Suprapubic skin (tissue), 4 donors: ENCODE measurements around the gene GPR84. TPM values are rescaled to one million over a fixed set of nuclear protein-coding genes. Genes with fewer than 3 reads are reported as not detected.

Experiments used
- DNase-seq, 2 donors: peaks; one replicate each; pipeline ENCODE4 v3.0.0-alpha.2; 2019; ENCODE audit warnings: low spot score in 2 of 2
- H3K27ac ChIP-seq: fragments of 200-600 bp; sonication (generic); one replicate; pipeline ENCODE4 v1.5.1; 2019
- H3K27me3 ChIP-seq: fragments of 200-600 bp; sonication (generic); one replicate; pipeline ENCODE4 v1.5.1; 2019
- H3K36me3 ChIP-seq: fragments of 200-600 bp; sonication (generic); one replicate; pipeline ENCODE4 v1.5.1; 2019
- H3K4me1 ChIP-seq: fragments of 200-600 bp; sonication (generic); one replicate; pipeline ENCODE4 v1.5.1; 2019
- H3K4me3 ChIP-seq: fragments of 200-600 bp; sonication (generic); one replicate; pipeline ENCODE4 v1.5.1; 2019; ENCODE audit warnings: mild to moderate bottlenecking
- H3K9me3 ChIP-seq: fragments of 200-600 bp; sonication (generic); one replicate; pipeline ENCODE4 v1.5.1; 2019
- CTCF ChIP-seq, 2 donors: fragments of 200-600 bp in 1 of 2; fragments of 450-650 bp in 1 of 2; sonication (generic) in 1 of 2; IDR thresholded peaks; one replicate each; pipeline ENCODE4 v1.5.1; 2016 to 2019; ENCODE audit warnings: antibody characterized with exemption in 2 of 2, mild to moderate bottlenecking in 1 of 2, moderate library complexity in 1 of 2
- EP300 ChIP-seq: sonication (generic); formaldehyde crosslinking; IDR thresholded peaks from one replicate; pipeline ENCODE4 v1.6.1; 2017; ENCODE audit warnings: antibody characterized with exemption
- POLR2A ChIP-seq, 2 donors: fragments of 450-650 bp; IDR thresholded peaks; one replicate each; pipeline ENCODE4 v1.6.1; 2017; ENCODE audit warnings: antibody characterized with exemption in 2 of 2, mild to moderate bottlenecking in 2 of 2, moderate library complexity in 2 of 2
- POLR2AphosphoS5 ChIP-seq, 3 donors: sonication (generic); formaldehyde crosslinking; IDR thresholded peaks; one replicate each; pipeline ENCODE4 v1.6.1; 2017; ENCODE audit warnings: antibody characterized with exemption in 3 of 3
- WGBS: methylation state at CpG from one replicate; pipeline ENCODE4 v1.1.5; 2018; 5-methylcytosine and 5-hydroxymethylcytosine counted together
- total RNA-seq, 4 donors: library from RNA; depleted of rRNA; stranded (reverse); fragments of >200 nt; gene quantifications; one replicate each; pipeline ENCODE4 v1.1.0, GENCODE V29; 2016

The GPR84 gene
- total RNA-seq, 4 donors from 2014 or later = 0.38 to 1.7 (median 0.73) TPM

DNA sequence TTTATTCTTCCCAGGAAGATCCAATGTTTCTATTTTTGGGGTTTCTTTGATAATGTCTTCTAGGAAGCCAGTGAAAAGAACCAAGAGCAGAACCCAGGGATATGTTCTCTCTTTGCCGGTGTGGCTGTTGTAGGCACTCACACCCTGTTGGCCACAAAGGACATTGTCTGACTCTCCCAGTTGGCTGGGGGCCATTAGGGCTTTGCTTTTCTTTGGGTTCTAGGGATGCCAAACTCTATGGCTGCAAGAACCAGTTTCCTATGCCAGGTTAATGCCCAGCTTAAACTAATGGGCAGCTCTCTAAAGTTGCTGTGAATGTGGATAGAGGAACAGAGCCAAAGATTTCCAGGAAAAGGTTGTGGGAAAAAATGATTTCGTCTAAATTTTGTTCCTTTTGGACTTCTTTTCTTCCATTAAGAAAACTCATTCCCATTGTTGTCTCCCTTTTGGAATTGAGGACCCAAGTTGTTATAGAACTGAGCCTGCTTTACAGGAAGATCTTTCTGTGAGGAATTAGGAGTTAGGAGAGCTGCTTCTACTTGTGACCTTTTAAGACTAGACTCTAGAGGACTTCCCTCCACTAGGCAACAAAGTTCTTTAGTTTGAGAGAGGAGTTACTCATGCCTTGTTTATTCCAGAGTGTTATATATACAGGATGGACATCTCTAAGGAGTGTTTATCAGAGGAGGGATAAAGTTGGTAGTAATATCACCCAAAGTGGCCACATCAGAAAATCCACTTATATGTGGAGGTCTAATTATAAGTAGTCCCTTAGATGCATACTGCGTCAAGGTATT lies 26.2 kb downstream of the GPR84 start:
- TF ChIP-seq EP300 (no peak), POLR2A (IDR thresholded peaks at IDR 0.05) (no peak), CTCF (IDR thresholded peaks at IDR 0.05) (no peak), POLR2AphosphoS5 (IDR thresholded peaks at IDR 0.05) (no peak)
- no peaks in the 10 kb centered on the region for H3K27me3 ChIP-seq
- no peaks in the 10 kb centered on the region for H3K9me3 ChIP-seq
- peaks cover 26% of the 10 kb centered on the region for H3K4me1 ChIP-seq
- DNase-seq = no peak
- peaks cover 27% of the 10 kb centered on the region for H3K36me3 ChIP-seq
- peak overlapping the region; percentile 1 for H3K27ac ChIP-seq
- WGBS = 45% methylated on average over 3 of the region's 3 CpGs
- no peak overlapping the region for H3K4me3 ChIP-seq

DNA sequence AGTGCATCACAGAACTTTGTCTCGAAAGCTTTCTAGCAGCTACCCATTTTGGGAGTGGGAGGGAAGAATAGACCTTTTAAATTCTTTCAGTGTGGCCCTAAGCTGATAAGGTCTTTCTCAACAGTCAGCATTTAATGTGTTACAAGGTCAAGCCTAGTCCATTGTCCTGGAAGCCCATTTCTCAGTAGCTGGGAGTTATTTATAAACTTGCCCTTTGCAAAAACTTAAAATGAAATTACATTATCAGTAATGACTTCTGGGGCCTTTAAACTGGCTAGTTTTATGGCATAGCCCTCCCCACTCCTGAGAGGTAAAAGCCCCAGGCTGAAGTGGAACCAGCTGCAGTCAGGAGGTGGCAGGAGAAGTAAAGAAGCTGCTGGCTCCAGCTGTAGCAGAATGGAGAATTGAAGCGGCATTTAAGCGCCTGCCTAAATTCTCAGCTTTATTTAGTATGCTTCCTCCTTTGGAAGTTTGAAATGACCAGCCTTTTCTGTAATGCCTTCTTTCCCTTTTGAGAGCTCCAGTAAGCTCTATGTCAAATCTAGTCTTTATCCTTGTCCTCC lies 26.9 kb downstream of the GPR84 start:
- peaks cover 26% of the 10 kb centered on the region for H3K4me1 ChIP-seq
- TF ChIP-seq CTCF (IDR thresholded peaks at IDR 0.05) (no peak), EP300 (no peak), POLR2AphosphoS5 (IDR thresholded peaks at IDR 0.05) (no peak), POLR2A (IDR thresholded peaks at IDR 0.05) (no peak)
- H3K9me3 ChIP-seq = no peaks in the 10 kb centered on the region
- H3K27ac ChIP-seq = peak overlapping the region; percentile 1
- H3K36me3 ChIP-seq = peaks cover 20% of the 10 kb centered on the region
- no peak overlapping the region for H3K4me3 ChIP-seq
- no peak for DNase-seq
- 58% methylated on average over 3 of the region's 3 CpGs for WGBS
- no peaks in the 10 kb centered on the region for H3K27me3 ChIP-seq

DNA sequence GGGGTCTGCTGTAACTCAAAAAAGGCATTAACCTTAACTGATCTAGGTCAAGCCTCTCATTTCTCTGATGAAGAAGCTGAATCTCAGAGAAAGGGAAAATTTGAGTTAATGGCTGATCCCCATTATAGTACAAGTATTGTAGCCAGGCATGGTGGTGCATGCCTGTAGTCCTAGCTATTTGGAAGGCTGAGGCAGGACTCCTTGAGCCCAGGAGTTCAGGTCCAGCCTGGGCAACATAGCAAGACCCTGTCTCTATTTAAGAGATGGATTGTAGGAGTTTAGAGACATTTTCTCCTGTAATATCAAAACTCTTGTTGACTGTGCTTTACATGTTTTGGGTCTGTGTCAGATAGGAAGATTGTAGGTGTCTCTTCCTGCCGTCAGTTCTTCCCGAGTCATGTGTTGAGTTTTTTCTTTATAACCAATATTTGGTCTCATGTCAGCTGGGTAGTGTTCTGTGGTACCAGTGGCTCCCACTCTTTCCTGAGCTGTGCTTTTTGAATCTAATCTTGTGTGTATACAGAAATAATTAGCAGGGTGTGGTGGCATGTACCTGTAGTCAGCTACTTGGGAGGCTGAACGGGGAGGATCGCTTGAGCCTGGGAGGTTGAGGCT lies 30.8 kb downstream of the GPR84 start:
- Histone ChIP-seq H3K4me1 (peaks cover 38% of the 10 kb centered on the region), H3K4me3 (no peak overlapping the region), H3K36me3 (peaks cover 7% of the 10 kb centered on the region), H3K27ac (no peak overlapping the region), H3K27me3 (no peaks in the 10 kb centered on the region), H3K9me3 (no peaks in the 10 kb centered on the region)
- WGBS = 95% methylated on average over 4 of the region's 4 CpGs
- no peak for DNase-seq
- TF ChIP-seq CTCF (IDR thresholded peaks at IDR 0.05) (no peak), POLR2AphosphoS5 (IDR thresholded peaks at IDR 0.05) (no peak), POLR2A (IDR thresholded peaks at IDR 0.05) (no peak), EP300 (no peak)

GRCh38 chr12:54331461-54331860 lies 32.8 kb downstream of the GPR84 start:
- Histone ChIP-seq H3K27me3 (no peaks in the 10 kb centered on the region), H3K9me3 (no peaks in the 10 kb centered on the region), H3K36me3 (peaks cover 7% of the 10 kb centered on the region), H3K4me1 (peaks cover 36% of the 10 kb centered on the region), H3K27ac (no peak overlapping the region), H3K4me3 (no peak overlapping the region)
- DNase-seq = no peak
- TF ChIP-seq EP300 (no peak), POLR2A (IDR thresholded peaks at IDR 0.05) (no peak), POLR2AphosphoS5 (IDR thresholded peaks at IDR 0.05) (no peak), CTCF (IDR thresholded peaks at IDR 0.05) (no peak)
- whole genome bisulfite sequencing = 76% methylated on average over 5 of the region's 5 CpGs

DNA sequence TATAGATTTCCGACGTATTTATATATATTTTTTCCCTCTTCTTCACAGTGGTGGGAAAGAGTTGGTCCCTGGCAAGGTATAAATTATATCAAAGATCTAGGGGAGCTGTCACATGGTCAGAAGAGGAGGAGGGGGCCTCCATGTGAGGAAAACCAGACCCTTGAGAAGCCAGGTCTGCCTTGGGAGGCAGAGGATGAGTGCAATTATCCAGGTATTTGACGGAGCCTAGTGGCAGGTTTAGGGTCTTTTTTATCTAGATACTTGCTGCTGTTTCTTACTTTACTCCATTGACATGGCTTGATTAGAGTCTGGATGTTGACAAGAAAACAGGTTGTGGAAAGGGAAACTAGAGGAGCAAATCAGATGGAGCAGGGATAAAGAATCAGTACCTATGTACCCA lies 33.8 kb downstream of the GPR84 start:
- no peak overlapping the region for H3K27ac ChIP-seq
- no peak for DNase-seq
- H3K27me3 ChIP-seq = no peaks in the 10 kb centered on the region
- H3K4me3 ChIP-seq = no peak overlapping the region
- peaks cover 7% of the 10 kb centered on the region for H3K36me3 ChIP-seq
- peaks cover 44% of the 10 kb centered on the region for H3K4me1 ChIP-seq
- TF ChIP-seq POLR2AphosphoS5 (IDR thresholded peaks at IDR 0.05) = no peak
- no peak for TF ChIP-seq CTCF (IDR thresholded peaks at IDR 0.05)
- TF ChIP-seq POLR2A (IDR thresholded peaks at IDR 0.05) = no peak
- no peak for TF ChIP-seq EP300
- WGBS = 58% methylated on average over 3 of the region's 3 CpGs
- no peaks in the 10 kb centered on the region for H3K9me3 ChIP-seq
